ENCODE data around the gene VAMP7.

- TF ChIP-seq POLR2A (IDR thresholded peaks at IDR 0.05; ENCODE audit: low read depth, low read length) (no peak), PAX5 (IDR thresholded peaks at IDR 0.05; ENCODE audit: insufficient read depth, low read length, severe bottlenecking) (no peak), TAF1 (IDR thresholded peaks at IDR 0.05; ENCODE audit: low read depth, low read length) (no peak), POLR2AphosphoS5 (IDR thresholded peaks at IDR 0.05; ENCODE audit: low read depth, low read length) (no peak), POU2F2 (IDR thresholded peaks at IDR 0.05; ENCODE audit: low read depth, low read length) (no peak), SPI1 (IDR thresholded peaks at IDR 0.05; ENCODE audit: low read depth, low read length) (no peak)
Observed at GRCh38 chrX:155891446-155892210, 10.5 kb downstream of the VAMP7 start.
